ENCODE measurements around the gene ZFHX3.

- TF ChIP-seq SUZ12 (IDR thresholded peaks at IDR 0.05), result no peak
- TF ChIP-seq TARDBP (IDR thresholded peaks at IDR 0.05), result no peak
- no peak for TF ChIP-seq BHLHE40 (IDR thresholded peaks at IDR 0.05; ENCODE audit: borderline replicate concordance)
- no peak for TF ChIP-seq SP1 (IDR thresholded peaks at IDR 0.05)
- TF ChIP-seq PKNOX1 (IDR thresholded peaks at IDR 0.05), result no peak
- no peak for TF ChIP-seq FOXA1 (IDR thresholded peaks at IDR 0.05)
- TF ChIP-seq ELF4 (IDR thresholded peaks at IDR 0.05), result no peak
- TF ChIP-seq FOXM1 (IDR thresholded peaks at IDR 0.05; ENCODE audit: borderline replicate concordance), result no peak
- TF ChIP-seq ZNF384 (IDR thresholded peaks at IDR 0.05), result no peak
- no peak for TF ChIP-seq CTBP1 (IDR thresholded peaks at IDR 0.05; ENCODE audit: borderline replicate concordance)
- TF ChIP-seq FOXK2 (IDR thresholded peaks at IDR 0.05), result no peak
- TF ChIP-seq NFRKB (IDR thresholded peaks at IDR 0.05), result no peak
- TF ChIP-seq HDGF (IDR thresholded peaks at IDR 0.05; ENCODE audit: borderline replicate concordance), result no peak
- no peak for TF ChIP-seq L3MBTL2 (conservative IDR thresholded peaks at IDR 0.05)
Measured at GRCh38 chr16:72797621-72798020, 250.3 kb downstream of the ZFHX3 start.
